GM23248 (cell line): ENCODE measurements around the gene AXIN1. TPM values are rescaled to one million over a fixed set of nuclear protein-coding genes. Genes with fewer than 3 reads are reported as not detected.

Experiments used
- DNase-seq: peaks from one replicate; pipeline ENCODE4 v3.0.0-alpha.2; 2015
- H2AFZ ChIP-seq: fragments of 200-600 bp; sonication (generic); 2 replicates; pipeline ENCODE4 v1.6.1; 2016; ENCODE audit warnings: antibody characterized with exemption
- H3F3A ChIP-seq: fragments of 200-600 bp; sonication (generic); 2 replicates; pipeline ENCODE4 v1.6.1; 2016; ENCODE audit warnings: mild to moderate bottlenecking, antibody characterized with exemption, mixed run types; ENCODE audit not compliant: insufficient read depth
- H3K27ac ChIP-seq: fragments of 200-600 bp; sonication (generic); 2 replicates; pipeline ENCODE4 v1.5.1; 2016; ENCODE audit warnings: mild to moderate bottlenecking
- H3K27me3 ChIP-seq: fragments of 200-600 bp; sonication (generic); replicated peaks from 2 replicates; pipeline ENCODE4 v1.6.1; 2016; ENCODE audit warnings: mild to moderate bottlenecking; ENCODE audit not compliant: insufficient read depth
- H3K36me3 ChIP-seq: fragments of 200-600 bp; sonication (generic); 2 replicates; pipeline ENCODE4 v1.6.1; 2016; ENCODE audit warnings: low read depth, mild to moderate bottlenecking
- H3K4me1 ChIP-seq: fragments of 200-600 bp; sonication (generic); 2 replicates; pipeline ENCODE4 v1.6.1; 2016; ENCODE audit warnings: mild to moderate bottlenecking; ENCODE audit not compliant: insufficient read depth
- H3K4me2 ChIP-seq: fragments of 200-600 bp; sonication (generic); one replicate; pipeline ENCODE4 v1.6.1; 2016; ENCODE audit warnings: mild to moderate bottlenecking; ENCODE audit not compliant: unreplicated experiment
- H3K4me3 ChIP-seq: fragments of 200-600 bp; sonication (generic); 2 replicates; pipeline ENCODE4 v1.5.1; 2016; ENCODE audit warnings: mild to moderate bottlenecking
- H3K79me2 ChIP-seq: fragments of 200-600 bp; sonication (generic); 2 replicates; pipeline ENCODE4 v1.6.1; 2016; ENCODE audit warnings: mild to moderate bottlenecking; ENCODE audit not compliant: insufficient read depth
- H3K9ac ChIP-seq: fragments of 200-600 bp; sonication (generic); 2 replicates; pipeline ENCODE4 v1.6.1; 2016; ENCODE audit warnings: mild to moderate bottlenecking
- H3K9me2 ChIP-seq: fragments of 200-600 bp; sonication (generic); 2 replicates; pipeline ENCODE4 v1.6.1; 2016; ENCODE audit warnings: mixed run types, mild to moderate bottlenecking, moderate library complexity; ENCODE audit not compliant: insufficient read depth
- H3K9me3 ChIP-seq: fragments of 200-600 bp; sonication (generic); one replicate; pipeline ENCODE4 v1.6.1; 2017; ENCODE audit warnings: low read depth
- H4K20me1 ChIP-seq: fragments of 200-600 bp; sonication (generic); 2 replicates; pipeline ENCODE4 v1.6.0; 2016; ENCODE audit not compliant: insufficient read depth
- EZH2 ChIP-seq: fragments of 200-600 bp; sonication (generic); IDR thresholded peaks from 2 replicates; pipeline ENCODE4 v1.6.1; 2018; ENCODE audit warnings: antibody characterized with exemption, mild to moderate bottlenecking; ENCODE audit not compliant: insufficient read depth, poor library complexity, severe bottlenecking
- EZH2phosphoT487 ChIP-seq: fragments of 200-600 bp; sonication (generic); IDR thresholded peaks from 2 replicates; pipeline ENCODE4 v1.6.1; 2018; ENCODE audit warnings: antibody characterized with exemption, moderate library complexity, mild to moderate bottlenecking, low read depth; ENCODE audit not compliant: insufficient read depth
- WGBS, 2 experiments: methylation state at CpG; one replicate each; pipeline ENCODE4 v1.1.6; 2015 to 2017; ENCODE audit warnings: low lambda C conversion rate in 2 of 2, low coverage in 1 of 2; ENCODE audit errors: missing lambda C conversion rate in 2 of 2; 5-methylcytosine and 5-hydroxymethylcytosine counted together
- in situ Hi-C: fragments of 300-500 bp; cut with MboI; formaldehyde crosslinking; loops from 2 replicates; pipeline ENCODE4 v1.15.0; 2020
- polyA plus RNA-seq: library from polyadenylated mRNA; unstranded; fragments of >200 nt; fragmentation: Nextera tagmentation; extraction: Ambion mirVana; gene quantifications from 2 replicates; pipeline ENCODE4 v1.2.1, GENCODE V29; 2016
- total RNA-seq: library from RNA; depleted of rRNA; stranded (reverse); fragments of >200 nt; shearing (Covaris generic); gene quantifications from 2 replicates; pipeline ENCODE4 v1.2.3, GENCODE V29; 2014

Gene AXIN1
- total and polyA plus RNA-seq, 2 experiments from 2014 or later = 3.3 to 27.1 TPM

- no peaks in the 10 kb centered on the region for H3K9me3 ChIP-seq
- H3K79me2 ChIP-seq = peaks cover 94% of the 10 kb centered on the region
- H4K20me1 ChIP-seq = peaks cover 8% of the 10 kb centered on the region
- H3K4me3 ChIP-seq = no peak overlapping the region
- in situ Hi-C loops = no loop called here
- no peak for TF ChIP-seq EZH2
- no peak for TF ChIP-seq EZH2phosphoT487
- no peak overlapping the region for H3K4me2 ChIP-seq
- no peak overlapping the region for H3K27ac ChIP-seq
- DNase-seq = no peak
- H3K36me3 ChIP-seq = no peaks in the 10 kb centered on the region
- H3K9me2 ChIP-seq = no peaks in the 10 kb centered on the region
- H3K4me1 ChIP-seq = peaks cover 5% of the 10 kb centered on the region; the same call in 1 of the 2 replicates
- H2AFZ ChIP-seq = no peak overlapping the region
- peaks cover 7% of the 10 kb centered on the region; the same call in 1 of the 2 replicates for H3F3A ChIP-seq
- no peak overlapping the region for H3K9ac ChIP-seq
- no peaks in the 10 kb centered on the region for H3K27me3 ChIP-seq
- WGBS, 2 experiments = 91 to 93% methylated on average over 13 of the region's 13 CpGs
Observed at GRCh38 chr16:322476-323143, 29.9 kb downstream of the AXIN1 start.

DNA sequence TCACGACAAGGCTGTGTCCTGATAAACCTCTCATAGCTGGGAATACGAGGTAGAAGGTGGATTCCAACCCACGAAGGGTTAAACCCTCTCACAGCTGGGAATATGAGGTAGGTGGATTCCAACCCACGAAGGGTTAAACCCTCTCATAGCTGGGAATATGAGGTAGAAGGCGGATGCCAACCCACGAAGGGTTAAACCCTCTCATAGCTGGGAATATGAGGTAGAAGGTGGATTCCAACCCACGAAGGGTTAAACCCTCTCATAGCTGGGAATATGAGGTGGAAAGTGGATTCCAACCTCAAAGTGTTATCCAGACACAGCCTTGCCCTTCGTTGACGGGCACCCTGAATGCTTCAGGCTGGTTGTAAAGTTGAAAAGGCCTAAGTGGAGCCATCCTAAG lies 31.0 kb downstream of the AXIN1 start:
- Histone ChIP-seq H3K4me1 (no peaks in the 10 kb centered on the region), H3K4me3 (no peak overlapping the region), H3K36me3 (no peaks in the 10 kb centered on the region), H3K9me3 (no peaks in the 10 kb centered on the region), H2AFZ (no peak overlapping the region), H3K27ac (no peak overlapping the region), H3K79me2 (peaks cover 95% of the 10 kb centered on the region), H3K9ac (no peak overlapping the region), H3K4me2 (no peak overlapping the region), H3K27me3 (no peaks in the 10 kb centered on the region), H4K20me1 (peaks cover 8% of the 10 kb centered on the region), H3F3A (peaks cover 7% of the 10 kb centered on the region; the same call in 1 of the 2 replicates), H3K9me2 (no peaks in the 10 kb centered on the region)
- WGBS, 2 experiments = 77 to 80% methylated on average over 9 of the region's 9 CpGs
- in situ Hi-C loops = no loop called here
- TF ChIP-seq EZH2 = no peak
- TF ChIP-seq EZH2phosphoT487 = no peak
- DNase-seq = no peak

- in situ Hi-C loops = no loop called here
- H3F3A ChIP-seq = peaks cover 7% of the 10 kb centered on the region; the same call in 1 of the 2 replicates
- TF ChIP-seq EZH2phosphoT487 (no peak), EZH2 (no peak)
Observed at GRCh38 chr16:320206-320605, 32.3 kb downstream of the AXIN1 start.

GRCh38 chr16:318628-319027 lies 33.9 kb downstream of the AXIN1 start:
- H3K9ac ChIP-seq = no peak overlapping the region
- no peak overlapping the region for H3K4me2 ChIP-seq
- no peaks in the 10 kb centered on the region for H3K27me3 ChIP-seq
- H3K4me1 ChIP-seq = no peaks in the 10 kb centered on the region
- TF ChIP-seq EZH2phosphoT487 = no peak
- TF ChIP-seq EZH2 = no peak
- 96 to 98% methylated on average over 22 of the region's 22 CpGs for WGBS, 2 experiments
- DNase-seq = no peak
- H3F3A ChIP-seq = peaks cover 7% of the 10 kb centered on the region; the same call in 1 of the 2 replicates
- H4K20me1 ChIP-seq = peaks cover 8% of the 10 kb centered on the region
- no peak overlapping the region for H3K27ac ChIP-seq
- no peaks in the 10 kb centered on the region for H3K9me2 ChIP-seq
- no peaks in the 10 kb centered on the region for H3K36me3 ChIP-seq
- no peak overlapping the region for H3K4me3 ChIP-seq
- H2AFZ ChIP-seq = no peak overlapping the region
- H3K9me3 ChIP-seq = no peaks in the 10 kb centered on the region
- H3K79me2 ChIP-seq = peaks cover 93% of the 10 kb centered on the region
- in situ Hi-C loops = no loop called here

More at GRCh38 chr16:320206-320605, 32.3 kb downstream of the AXIN1 start:
- WGBS, 2 experiments = 94 to 98% methylated on average over 5 of the region's 5 CpGs
- Histone ChIP-seq H3K4me2 (no peak overlapping the region), H3K9me2 (no peaks in the 10 kb centered on the region), H3K36me3 (no peaks in the 10 kb centered on the region), H3K9me3 (no peaks in the 10 kb centered on the region), H3K79me2 (peaks cover 96% of the 10 kb centered on the region), H3K4me1 (no peaks in the 10 kb centered on the region), H3K27ac (no peak overlapping the region), H4K20me1 (peaks cover 8% of the 10 kb centered on the region), H2AFZ (no peak overlapping the region), H3K4me3 (no peak overlapping the region), H3K9ac (no peak overlapping the region), H3K27me3 (no peaks in the 10 kb centered on the region)
- no peak for DNase-seq
